GM08714 (cell line): ENCODE results near the gene SFT2D3.

ENCODE experiments used
- H3K4me3 ChIP-seq: fragments of 200-500 bp; sonication (Bioruptor generic); 2 replicates; pipeline ENCODE4 v1.5.1; 2014; ENCODE audit warnings: mild to moderate bottlenecking, low read length, inconsistent platforms
- ZNF274 ChIP-seq: IDR thresholded peaks from 2 replicates; pipeline ENCODE4 v1.6.1; 2012; ENCODE audit warnings: mild to moderate bottlenecking, low read depth, low read length

Gene SFT2D3

GRCh38 chr2:127683056-127683455, 18.2 kb upstream of the SFT2D3 start:
- TF ChIP-seq ZNF274 = no peak
- H3K4me3 ChIP-seq = no peak overlapping the region

DNA sequence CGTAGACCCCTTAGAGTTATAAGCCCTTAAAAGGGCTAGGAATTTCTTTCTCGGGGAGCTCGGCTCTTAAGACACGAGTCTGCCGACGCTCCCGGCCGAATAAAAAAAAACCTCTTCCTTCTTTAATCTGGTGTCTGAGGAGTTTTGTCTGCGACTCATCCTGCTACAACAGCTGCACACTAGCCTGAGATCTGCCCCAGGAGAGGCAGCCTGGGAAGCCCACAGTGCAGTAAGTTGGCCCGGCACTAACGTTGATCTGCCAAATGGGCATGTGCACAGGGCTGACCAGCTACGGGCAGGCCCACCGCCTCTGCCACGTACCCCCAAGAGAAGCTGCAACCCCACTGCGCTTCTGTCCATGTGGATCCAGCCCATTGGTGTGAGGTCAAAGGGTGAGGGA, 17.5 kb upstream of the SFT2D3 start:
- no peak overlapping the region for H3K4me3 ChIP-seq
- TF ChIP-seq ZNF274 = no peak

DNA sequence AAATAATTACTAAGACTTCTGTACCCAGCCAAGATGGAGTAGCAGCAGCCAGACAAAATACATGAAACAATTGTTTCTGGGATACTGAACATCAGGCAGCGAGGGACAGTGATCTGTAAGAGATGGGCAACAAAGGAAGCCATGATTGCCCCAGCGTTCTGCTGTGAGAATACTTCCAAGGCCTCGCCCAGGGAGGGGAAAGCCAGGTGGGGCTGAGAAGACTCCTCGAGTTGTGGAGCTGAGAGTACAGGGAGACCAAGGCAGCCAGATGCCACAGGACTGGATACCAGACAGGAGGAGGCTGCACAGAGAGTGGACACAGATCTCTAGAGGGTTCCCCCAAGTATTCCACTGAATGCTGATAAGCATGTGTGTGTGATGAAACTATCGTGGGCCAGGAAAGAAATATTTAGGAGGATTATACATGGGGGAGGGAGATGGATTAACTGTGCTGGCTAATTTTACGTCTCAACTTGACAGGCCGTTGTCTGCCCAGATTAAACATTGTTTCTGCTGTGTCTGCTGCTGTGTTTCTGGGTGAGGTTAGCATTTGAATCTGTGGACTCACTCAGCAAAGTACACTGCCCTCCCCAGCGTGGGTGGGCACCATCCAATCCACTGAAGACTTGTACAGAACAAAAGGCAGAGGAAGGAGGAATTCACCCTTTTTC, 15.8 kb upstream of the SFT2D3 start:
- TF ChIP-seq ZNF274 = no peak
- H3K4me3 ChIP-seq = no peak overlapping the region

DNA sequence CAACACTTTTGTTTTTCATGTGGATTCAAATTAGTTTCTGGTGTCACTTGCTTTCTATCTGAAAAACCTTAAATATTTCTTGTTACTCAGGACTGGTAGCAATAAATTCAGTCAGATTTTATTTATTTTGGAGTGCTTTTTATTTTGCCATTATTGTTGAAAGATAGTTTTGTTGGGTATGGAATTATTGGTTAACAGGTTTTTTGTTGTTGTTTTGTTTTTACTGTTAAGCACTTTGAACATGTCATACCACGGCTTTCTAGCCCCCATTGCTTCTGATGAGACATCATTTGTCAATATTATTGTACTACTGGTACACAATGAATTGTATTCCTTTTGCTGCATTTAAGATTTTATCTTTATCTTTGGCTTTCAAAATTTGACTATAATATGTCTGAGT, 12.9 kb upstream of the SFT2D3 start:
- H3K4me3 ChIP-seq = no peak overlapping the region
- no peak for TF ChIP-seq ZNF274

DNA sequence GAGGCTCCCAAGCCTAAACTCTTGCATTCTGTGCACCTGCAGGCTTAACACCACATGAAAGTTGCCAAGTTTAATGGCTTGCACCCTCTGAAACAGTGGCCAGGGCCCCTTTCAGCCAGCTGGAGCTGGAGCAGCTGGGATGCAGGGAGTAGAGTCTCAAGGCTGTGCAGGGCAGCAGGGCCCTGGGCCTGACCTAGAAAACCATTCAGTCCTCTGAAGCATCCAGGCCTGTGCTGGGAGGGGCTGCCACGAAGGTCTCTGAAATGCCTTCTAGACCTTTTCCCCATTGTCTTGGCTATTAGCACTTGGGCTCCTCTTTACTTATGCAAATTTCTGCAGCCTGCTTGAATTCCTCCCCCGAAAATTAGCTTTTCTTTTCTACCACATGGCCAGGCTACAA, 10.6 kb upstream of the SFT2D3 start:
- TF ChIP-seq ZNF274 = no peak
- no peak overlapping the region for H3K4me3 ChIP-seq

DNA sequence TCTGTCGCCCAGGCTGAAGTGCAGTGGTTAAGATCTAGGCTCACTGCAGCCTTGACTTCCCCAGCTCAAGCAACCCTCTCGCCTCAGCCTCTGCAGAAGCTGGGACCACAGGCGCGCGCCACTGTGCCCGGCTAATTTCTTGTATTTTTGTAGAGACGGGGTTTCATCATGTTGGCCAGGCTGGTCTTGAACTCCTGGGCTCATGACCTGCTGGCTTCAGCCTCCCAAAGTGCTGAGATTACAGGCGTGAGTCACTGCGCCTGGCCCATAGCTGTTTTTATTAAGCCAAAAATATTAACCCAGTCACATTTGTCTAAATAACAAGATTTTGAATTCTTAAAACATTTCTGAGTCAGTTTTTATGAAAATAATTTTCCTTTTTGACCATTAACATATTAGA, 6.3 kb upstream of the SFT2D3 start:
- no peak for TF ChIP-seq ZNF274
- H3K4me3 ChIP-seq = no peak overlapping the region

- no peak overlapping the region for H3K4me3 ChIP-seq
Observed at GRCh38 chr2:127695491-127696472, 5.5 kb upstream of the SFT2D3 start.

DNA sequence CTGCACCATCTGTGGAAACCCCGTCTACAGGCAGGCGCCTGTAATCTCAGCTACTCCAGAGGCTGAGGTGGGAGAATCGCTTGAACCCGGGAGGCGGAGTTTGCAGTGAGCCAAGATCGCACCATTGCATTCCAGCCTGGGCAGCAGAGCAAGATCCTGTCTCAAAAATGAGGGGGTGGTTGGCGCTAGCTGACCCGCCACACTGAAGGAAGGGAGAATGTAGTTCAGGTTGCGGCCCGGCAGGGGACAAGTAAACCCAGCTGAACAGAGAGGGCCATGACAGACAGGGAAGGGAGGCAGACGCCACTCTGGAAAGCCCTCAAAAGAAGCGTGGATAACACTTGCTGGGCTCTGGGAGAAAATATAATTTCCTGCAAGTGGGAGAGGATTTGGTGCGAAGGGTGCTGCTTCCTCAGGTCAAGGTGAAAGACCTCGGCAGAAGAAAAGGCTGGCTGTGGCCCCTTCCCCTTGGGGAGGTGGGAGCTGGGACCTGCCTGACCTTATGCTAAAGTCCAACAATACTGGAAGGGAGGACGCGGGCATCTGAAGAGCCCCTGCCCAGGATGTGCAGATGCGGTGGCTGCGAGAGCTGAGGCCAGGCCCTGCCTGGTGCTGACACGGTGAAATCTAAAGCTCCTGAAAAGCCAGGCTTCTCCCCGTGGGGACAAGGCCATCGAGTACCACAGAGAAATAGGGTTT, 3.7 kb upstream of the SFT2D3 start:
- H3K4me3 ChIP-seq = no peak overlapping the region
- TF ChIP-seq ZNF274 = no peak

More at GRCh38 chr2:127695491-127696472, 5.5 kb upstream of the SFT2D3 start:
- TF ChIP-seq ZNF274 = no peak

DNA sequence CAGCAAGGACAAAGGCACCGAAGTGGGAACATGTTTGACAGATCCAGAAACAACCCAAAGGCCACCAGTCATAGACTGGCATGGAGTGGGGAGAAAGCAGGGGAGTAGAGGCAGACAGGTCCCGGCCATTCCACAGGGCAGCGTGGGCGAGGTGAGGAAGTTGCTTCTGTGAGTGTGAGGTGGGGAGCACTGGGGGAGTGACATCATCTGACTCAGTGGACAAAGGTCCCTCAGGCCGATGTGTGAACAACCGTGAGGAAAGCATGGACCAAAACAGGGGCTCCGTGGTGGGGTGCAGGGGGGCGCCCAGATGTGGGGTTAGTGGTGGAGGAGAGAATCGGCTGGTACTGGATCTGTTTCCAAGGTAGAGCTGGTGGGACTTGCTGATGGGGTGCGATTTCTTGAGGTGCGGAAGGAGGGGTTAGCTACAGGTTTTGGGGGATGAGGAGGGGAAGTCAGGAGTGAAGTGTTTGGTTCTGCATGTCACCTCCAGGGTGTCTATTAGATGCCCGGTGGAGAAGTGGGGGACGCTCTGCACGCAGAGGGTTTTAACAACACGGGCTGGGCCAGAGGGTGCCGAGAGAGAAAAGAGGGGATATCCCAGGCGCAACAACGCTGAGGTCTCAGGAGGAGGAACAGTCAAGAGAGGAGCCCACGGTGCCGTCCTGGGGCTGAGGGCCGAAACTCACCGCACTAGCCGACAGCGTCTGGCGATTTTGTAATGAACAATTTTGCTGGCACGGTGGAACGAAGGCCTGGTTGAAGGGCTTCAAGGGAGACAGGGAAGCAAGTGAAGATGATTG, 2.5 kb upstream of the SFT2D3 start:
- TF ChIP-seq ZNF274 = no peak
- no peak overlapping the region for H3K4me3 ChIP-seq

- TF ChIP-seq ZNF274 = no peak
Observed at GRCh38 chr2:127700527-127701192, 637 bp upstream of the SFT2D3 start.

GRCh38 chr2:127701651-127702394, 526 bp downstream of the SFT2D3 start:
- TF ChIP-seq ZNF274 = no peak
- H3K4me3 ChIP-seq = peak overlapping the region; percentile 91

More at GRCh38 chr2:127700527-127701192, 637 bp upstream of the SFT2D3 start:
- peak overlapping the region; percentile 91 for H3K4me3 ChIP-seq

DNA sequence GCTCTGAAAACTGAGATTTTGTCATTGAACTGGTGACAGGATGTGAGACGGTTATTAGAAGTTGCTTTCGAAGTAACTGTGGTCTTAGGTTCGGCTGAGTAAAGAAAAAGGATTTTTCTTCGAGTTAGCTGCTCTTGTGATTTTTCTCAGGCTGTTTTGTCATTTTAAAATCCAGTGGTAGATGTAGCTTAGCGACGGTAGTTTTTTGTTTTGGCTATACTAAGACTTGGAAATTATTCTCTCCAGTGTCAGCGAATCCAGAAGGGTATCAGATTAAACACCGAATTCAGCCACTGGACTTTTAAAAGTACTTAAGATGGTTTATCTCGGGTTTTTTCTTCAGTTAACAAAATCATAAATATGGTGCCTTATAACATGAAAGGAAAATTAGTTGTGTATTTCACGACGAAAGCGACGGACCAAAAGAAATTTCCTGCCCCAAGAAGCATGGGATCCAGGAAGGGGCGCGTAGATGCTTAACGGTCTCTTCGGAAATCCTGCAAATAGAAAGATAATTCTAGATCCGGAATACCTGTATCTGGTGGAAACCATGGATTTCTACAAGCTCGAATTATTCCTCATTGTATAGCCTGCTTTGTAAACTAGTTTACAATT, 1.2 kb downstream of the SFT2D3 start:
- no peak for TF ChIP-seq ZNF274
- peak overlapping the region; percentile 91 for H3K4me3 ChIP-seq

GRCh38 chr2:127703282-127703681, 2.0 kb downstream of the SFT2D3 start:
- TF ChIP-seq ZNF274 = no peak
- peak overlapping the region; percentile 17; the same call in 1 of the 2 replicates for H3K4me3 ChIP-seq
